Liver (tissue), 3 donors: Measurements from ENCODE around the gene CHN1.

Source experiments
- FOXA1 ChIP-seq: IDR thresholded peaks from 2 replicates; pipeline ENCODE4 v1.6.1; 2016; ENCODE audit warnings: antibody characterized with exemption
- GABPA ChIP-seq, 2 donors: IDR thresholded peaks in 1 of 2; conservative IDR thresholded peaks in 1 of 2; 2 replicates each; pipeline ENCODE4 v1.6.1; 2016; ENCODE audit warnings: antibody characterized with exemption in 2 of 2, mild to moderate bottlenecking in 1 of 2, moderate library complexity in 1 of 2
- JUND ChIP-seq, 2 donors: IDR thresholded peaks; 2 replicates each; pipeline ENCODE4 v1.6.1; 2016; ENCODE audit warnings: antibody characterized with exemption in 2 of 2
- MAX ChIP-seq: IDR thresholded peaks from 2 replicates; pipeline ENCODE4 v1.6.1; 2016; ENCODE audit warnings: antibody characterized with exemption
- NR2F2 ChIP-seq: IDR thresholded peaks from 2 replicates; pipeline ENCODE4 v1.6.1; 2016; ENCODE audit warnings: antibody characterized with exemption
- RAD21 ChIP-seq, 2 donors: IDR thresholded peaks; 2 replicates each; pipeline ENCODE4 v1.6.1; 2016; ENCODE audit warnings: antibody characterized with exemption in 2 of 2, mild to moderate bottlenecking in 2 of 2
- RXRA ChIP-seq, 2 donors: IDR thresholded peaks; 2 replicates each; pipeline ENCODE4 v1.6.1; 2017 to 2018; ENCODE audit warnings: antibody characterized with exemption in 2 of 2, mild to moderate bottlenecking in 1 of 2
- SP1 ChIP-seq: IDR thresholded peaks from 2 replicates; pipeline ENCODE4 v1.6.1; 2018; ENCODE audit warnings: antibody characterized with exemption, mild to moderate bottlenecking
- TAF1 ChIP-seq: conservative IDR thresholded peaks from 2 replicates; pipeline ENCODE4 v1.6.1; 2016; ENCODE audit warnings: antibody characterized with exemption, mild to moderate bottlenecking
- YY1 ChIP-seq: IDR thresholded peaks from 2 replicates; pipeline ENCODE4 v1.6.1; 2016; ENCODE audit warnings: antibody characterized with exemption, mild to moderate bottlenecking
- ZBTB33 ChIP-seq: IDR thresholded peaks from 2 replicates; pipeline ENCODE4 v1.6.1; 2016; ENCODE audit warnings: antibody characterized with exemption
- TF ChIP-seq, protein P1 (sequence below): fragments of 150-350 bp; IDR thresholded peaks from 2 replicates; pipeline ENCODE4 v1.5.1; 2017; ENCODE audit warnings: improper control_type of control experiment, low read depth, low read length; ENCODE audit not compliant: missing input control
- TF ChIP-seq, protein P2 (sequence below): IDR thresholded peaks from 2 replicates; pipeline ENCODE4 v1.6.1; 2016; ENCODE audit warnings: antibody characterized with exemption, mild to moderate bottlenecking
- donor health status: healthy.
- donor health status: healthy.

- TF ChIP-seq TAF1 (no peak), FOXA1 (no peak), MAX (no peak), GABPA (IDR thresholded peaks at IDR 0.05 in 1 of 2, conservative IDR thresholded peaks at IDR 0.05 in 1 of 2) (no peak), SP1 (no peak), NR2F2 (no peak), ZBTB33 (no peak), JUND (IDR thresholded peaks at IDR 0.05) (no peak), RXRA (IDR thresholded peaks at IDR 0.05) (no peak), RAD21 (IDR thresholded peaks at IDR 0.05) (no peak), YY1 (no peak)
- TF ChIP-seq, protein P1, sequence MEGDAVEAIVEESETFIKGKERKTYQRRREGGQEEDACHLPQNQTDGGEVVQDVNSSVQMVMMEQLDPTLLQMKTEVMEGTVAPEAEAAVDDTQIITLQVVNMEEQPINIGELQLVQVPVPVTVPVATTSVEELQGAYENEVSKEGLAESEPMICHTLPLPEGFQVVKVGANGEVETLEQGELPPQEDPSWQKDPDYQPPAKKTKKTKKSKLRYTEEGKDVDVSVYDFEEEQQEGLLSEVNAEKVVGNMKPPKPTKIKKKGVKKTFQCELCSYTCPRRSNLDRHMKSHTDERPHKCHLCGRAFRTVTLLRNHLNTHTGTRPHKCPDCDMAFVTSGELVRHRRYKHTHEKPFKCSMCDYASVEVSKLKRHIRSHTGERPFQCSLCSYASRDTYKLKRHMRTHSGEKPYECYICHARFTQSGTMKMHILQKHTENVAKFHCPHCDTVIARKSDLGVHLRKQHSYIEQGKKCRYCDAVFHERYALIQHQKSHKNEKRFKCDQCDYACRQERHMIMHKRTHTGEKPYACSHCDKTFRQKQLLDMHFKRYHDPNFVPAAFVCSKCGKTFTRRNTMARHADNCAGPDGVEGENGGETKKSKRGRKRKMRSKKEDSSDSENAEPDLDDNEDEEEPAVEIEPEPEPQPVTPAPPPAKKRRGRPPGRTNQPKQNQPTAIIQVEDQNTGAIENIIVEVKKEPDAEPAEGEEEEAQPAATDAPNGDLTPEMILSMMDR, result no peak
- TF ChIP-seq, protein P2, sequence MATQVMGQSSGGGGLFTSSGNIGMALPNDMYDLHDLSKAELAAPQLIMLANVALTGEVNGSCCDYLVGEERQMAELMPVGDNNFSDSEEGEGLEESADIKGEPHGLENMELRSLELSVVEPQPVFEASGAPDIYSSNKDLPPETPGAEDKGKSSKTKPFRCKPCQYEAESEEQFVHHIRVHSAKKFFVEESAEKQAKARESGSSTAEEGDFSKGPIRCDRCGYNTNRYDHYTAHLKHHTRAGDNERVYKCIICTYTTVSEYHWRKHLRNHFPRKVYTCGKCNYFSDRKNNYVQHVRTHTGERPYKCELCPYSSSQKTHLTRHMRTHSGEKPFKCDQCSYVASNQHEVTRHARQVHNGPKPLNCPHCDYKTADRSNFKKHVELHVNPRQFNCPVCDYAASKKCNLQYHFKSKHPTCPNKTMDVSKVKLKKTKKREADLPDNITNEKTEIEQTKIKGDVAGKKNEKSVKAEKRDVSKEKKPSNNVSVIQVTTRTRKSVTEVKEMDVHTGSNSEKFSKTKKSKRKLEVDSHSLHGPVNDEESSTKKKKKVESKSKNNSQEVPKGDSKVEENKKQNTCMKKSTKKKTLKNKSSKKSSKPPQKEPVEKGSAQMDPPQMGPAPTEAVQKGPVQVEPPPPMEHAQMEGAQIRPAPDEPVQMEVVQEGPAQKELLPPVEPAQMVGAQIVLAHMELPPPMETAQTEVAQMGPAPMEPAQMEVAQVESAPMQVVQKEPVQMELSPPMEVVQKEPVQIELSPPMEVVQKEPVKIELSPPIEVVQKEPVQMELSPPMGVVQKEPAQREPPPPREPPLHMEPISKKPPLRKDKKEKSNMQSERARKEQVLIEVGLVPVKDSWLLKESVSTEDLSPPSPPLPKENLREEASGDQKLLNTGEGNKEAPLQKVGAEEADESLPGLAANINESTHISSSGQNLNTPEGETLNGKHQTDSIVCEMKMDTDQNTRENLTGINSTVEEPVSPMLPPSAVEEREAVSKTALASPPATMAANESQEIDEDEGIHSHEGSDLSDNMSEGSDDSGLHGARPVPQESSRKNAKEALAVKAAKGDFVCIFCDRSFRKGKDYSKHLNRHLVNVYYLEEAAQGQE, result no peak
These were observed 127.9 kb downstream of the CHN1 start for GRCh38 chr2:174877301-174877700.
